ENCODE measurements around the gene BMP8B.

GRCh38 chr1:39758556-39759435, 29.9 kb downstream of the BMP8B start:
- TF ChIP-seq CTCF (IDR thresholded peaks at IDR 0.05; ENCODE audit: low read depth, low read length) (no peak), POLR2A (IDR thresholded peaks at IDR 0.05; ENCODE audit: extremely low read depth, insufficient read length) (no peak), MAX (IDR thresholded peaks at IDR 0.05; ENCODE audit: low read depth, low read length) (no peak), MYC (IDR thresholded peaks at IDR 0.05; ENCODE audit: low read depth, low read length) (no peak)
